Measurements from ENCODE around the gene AJM1.

DNA sequence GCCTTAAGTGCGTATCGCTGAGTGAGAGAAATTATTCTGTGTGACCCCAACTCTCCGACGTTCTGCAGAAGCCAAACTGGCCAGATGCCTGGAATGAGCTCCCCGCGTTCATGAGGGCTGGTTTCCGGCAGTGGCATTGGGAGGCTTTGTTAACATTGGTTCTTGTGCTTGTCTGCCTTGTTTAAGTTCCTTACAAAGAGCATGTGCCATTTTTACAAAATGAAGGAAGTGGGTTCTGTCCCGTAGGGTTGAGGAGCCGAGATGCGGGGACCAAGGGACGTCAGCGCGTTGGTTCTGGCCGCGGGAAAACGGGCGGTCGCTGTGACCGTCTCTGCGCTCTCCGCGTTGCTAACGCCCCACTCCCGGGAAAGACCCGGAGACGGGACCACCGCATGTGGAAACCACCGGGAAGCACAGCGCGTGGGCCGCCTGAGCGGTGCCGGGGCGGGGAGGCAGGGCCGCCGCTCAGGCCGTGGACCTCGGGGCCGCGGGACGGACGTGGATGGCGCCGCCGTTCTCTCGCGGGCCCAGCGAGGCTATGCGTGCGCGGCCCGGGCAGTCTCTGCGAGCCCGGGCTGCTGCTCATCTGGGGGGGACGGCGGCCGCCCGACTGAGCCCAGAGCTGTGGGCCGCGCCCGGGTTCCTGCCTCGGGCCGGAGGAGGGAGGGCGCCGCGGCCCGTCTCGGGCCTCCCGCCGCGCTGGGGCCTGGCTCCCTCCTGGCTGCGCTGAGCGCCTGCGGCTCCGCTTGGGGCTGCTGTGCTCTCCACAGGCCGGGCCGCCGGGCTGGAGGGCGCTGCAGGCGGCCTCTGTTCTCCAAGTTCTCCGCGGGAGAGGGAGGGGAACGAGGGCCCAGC, 21.1 kb upstream of the AJM1 start:
- TF ChIP-seq, protein P1, sequence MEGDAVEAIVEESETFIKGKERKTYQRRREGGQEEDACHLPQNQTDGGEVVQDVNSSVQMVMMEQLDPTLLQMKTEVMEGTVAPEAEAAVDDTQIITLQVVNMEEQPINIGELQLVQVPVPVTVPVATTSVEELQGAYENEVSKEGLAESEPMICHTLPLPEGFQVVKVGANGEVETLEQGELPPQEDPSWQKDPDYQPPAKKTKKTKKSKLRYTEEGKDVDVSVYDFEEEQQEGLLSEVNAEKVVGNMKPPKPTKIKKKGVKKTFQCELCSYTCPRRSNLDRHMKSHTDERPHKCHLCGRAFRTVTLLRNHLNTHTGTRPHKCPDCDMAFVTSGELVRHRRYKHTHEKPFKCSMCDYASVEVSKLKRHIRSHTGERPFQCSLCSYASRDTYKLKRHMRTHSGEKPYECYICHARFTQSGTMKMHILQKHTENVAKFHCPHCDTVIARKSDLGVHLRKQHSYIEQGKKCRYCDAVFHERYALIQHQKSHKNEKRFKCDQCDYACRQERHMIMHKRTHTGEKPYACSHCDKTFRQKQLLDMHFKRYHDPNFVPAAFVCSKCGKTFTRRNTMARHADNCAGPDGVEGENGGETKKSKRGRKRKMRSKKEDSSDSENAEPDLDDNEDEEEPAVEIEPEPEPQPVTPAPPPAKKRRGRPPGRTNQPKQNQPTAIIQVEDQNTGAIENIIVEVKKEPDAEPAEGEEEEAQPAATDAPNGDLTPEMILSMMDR (IDR thresholded peaks at IDR 0.05): no peak
- no peak for TF ChIP-seq POLR2A (IDR thresholded peaks at IDR 0.05)
- TF ChIP-seq EP300 (IDR thresholded peaks at IDR 0.05): no peak
